WTC11 (cell line): Measurements from ENCODE around the gene WBP2. TPM values are rescaled to one million over a fixed set of nuclear protein-coding genes. Genes with fewer than 3 reads are reported as not detected.

Source experiments
- ATAC-seq: fragments of 200-7000 bp; cut with Tn5 transposase; 2 replicates; pipeline ENCODE4 v1.10.0; 2021; ENCODE audit warnings: mild to moderate bottlenecking, moderate library complexity
- CTCF ChIA-PET: fragments of 300-600 bp; sonication (Branson Sonifier 250); formaldehyde crosslinking; loops from one replicate; lab custom pipeline; 2021; ENCODE audit warnings: antibody characterized with exemption; lab: Charles Lee
- POLR2A ChIA-PET: fragments of 350-600 bp; sonication (Branson Sonifier 250); formaldehyde crosslinking; loops from one replicate; lab custom pipeline; 2021; ENCODE audit warnings: antibody characterized with exemption; lab: Charles Lee
- DNase-seq: peaks from one replicate; pipeline ENCODE4 v3.0.0; 2021; ENCODE audit warnings: low spot score
- H3K27ac Mint-ChIP-seq: 2 replicates; pipeline ENCODE4 v1.8.0; 2021; ENCODE audit warnings: mixed read lengths
- H3K27me3 Mint-ChIP-seq: 2 replicates; pipeline ENCODE4 v1.8.0; 2021; ENCODE audit warnings: low read depth, mild to moderate bottlenecking, moderate library complexity, mixed read lengths
- H3K36me3 Mint-ChIP-seq: 2 replicates; pipeline ENCODE4 v1.8.0; 2021; ENCODE audit warnings: mixed read lengths
- H3K4me1 Mint-ChIP-seq: 2 replicates; pipeline ENCODE4 v1.8.0; 2022; ENCODE audit warnings: mixed read lengths
- H3K4me3 Mint-ChIP-seq: 2 replicates; pipeline ENCODE4 v1.8.0; 2021; ENCODE audit warnings: mild to moderate bottlenecking, moderate library complexity, mixed read lengths
- H3K9me3 Mint-ChIP-seq: 2 replicates; pipeline ENCODE4 v1.8.0; 2021; ENCODE audit warnings: mixed read lengths
- CBFB ChIP-seq: sonication (generic); formaldehyde crosslinking; IDR thresholded peaks from 2 replicates; pipeline ENCODE4 v1.8.1; 2022; ENCODE audit warnings: mild to moderate bottlenecking, low read depth, missing genetic modification reagents
- CREB1 ChIP-seq: sonication (generic); formaldehyde crosslinking; IDR thresholded peaks from 2 replicates; pipeline ENCODE4 v1.8.0; 2023; ENCODE audit warnings: mild to moderate bottlenecking, missing genetic modification reagents
- GRHL2 ChIP-seq: fragments of 250-450 bp; sonication (Bioruptor Pico); IDR thresholded peaks from 2 replicates; pipeline ENCODE4 v1.8.0; 2022; ENCODE audit warnings: mild to moderate bottlenecking, moderate library complexity; ENCODE audit not compliant: insufficient replicate concordance, severe bottlenecking
- MYBL2 ChIP-seq: sonication (generic); formaldehyde crosslinking; IDR thresholded peaks from 2 replicates; pipeline ENCODE4 v1.8.1; 2023; ENCODE audit warnings: mild to moderate bottlenecking, moderate library complexity, missing genetic modification reagents
- SMAD3 ChIP-seq: sonication (generic); formaldehyde crosslinking; IDR thresholded peaks from 2 replicates; pipeline ENCODE4 v1.8.0; 2022; ENCODE audit warnings: missing genetic modification reagents, mild to moderate bottlenecking, borderline replicate concordance
- TEAD1 ChIP-seq: sonication (generic); formaldehyde crosslinking; IDR thresholded peaks from 2 replicates; pipeline ENCODE4 v1.8.0; 2022; ENCODE audit warnings: mild to moderate bottlenecking, missing genetic modification reagents
- ZNF317 ChIP-seq: sonication (generic); formaldehyde crosslinking; IDR thresholded peaks from 2 replicates; pipeline ENCODE4 v1.8.1; 2023; ENCODE audit warnings: low read depth, mild to moderate bottlenecking, moderate library complexity, missing genetic modification reagents, borderline replicate concordance
- ZNF671 ChIP-seq: fragments of 250-450 bp; sonication (Bioruptor Pico); IDR thresholded peaks from 2 replicates; pipeline ENCODE4 v1.8.0; 2021; ENCODE audit warnings: mild to moderate bottlenecking
- total RNA-seq: library from RNA; stranded (reverse); gene quantifications from 3 replicates; pipeline ENCODE4 v1.2.3, GENCODE V29; 2021
- TF ChIP-seq, protein P1 (sequence below): sonication (generic); formaldehyde crosslinking; IDR thresholded peaks from 2 replicates; pipeline ENCODE4 v1.8.1; 2022; ENCODE audit warnings: mild to moderate bottlenecking, moderate library complexity, missing genetic modification reagents
- TF ChIP-seq, protein P2 (sequence below): fragments of 250-450 bp; sonication (Bioruptor Pico); IDR thresholded peaks from 2 replicates; pipeline ENCODE4 v1.9.0; 2021; ENCODE audit warnings: mild to moderate bottlenecking, borderline replicate concordance
- TF ChIP-seq, protein P3 (sequence below): sonication (generic); formaldehyde crosslinking; IDR thresholded peaks from 2 replicates; pipeline ENCODE4 v1.8.1; 2022; ENCODE audit warnings: mild to moderate bottlenecking, missing genetic modification reagents, moderate library complexity, borderline replicate concordance
- TF ChIP-seq, protein P4 (sequence below): fragments of 200-600 bp; IDR thresholded peaks from 2 replicates; pipeline ENCODE4 v1.8.0; 2022; ENCODE audit warnings: antibody characterized with exemption
- TF ChIP-seq, protein P5 (sequence below): sonication (generic); formaldehyde crosslinking; IDR thresholded peaks from 2 replicates; pipeline ENCODE4 v1.8.0; 2023; ENCODE audit warnings: mild to moderate bottlenecking, missing genetic modification reagents

Gene WBP2
- total RNA-seq, 1 experiment from 2014 or later = 68.8 TPM

DNA sequence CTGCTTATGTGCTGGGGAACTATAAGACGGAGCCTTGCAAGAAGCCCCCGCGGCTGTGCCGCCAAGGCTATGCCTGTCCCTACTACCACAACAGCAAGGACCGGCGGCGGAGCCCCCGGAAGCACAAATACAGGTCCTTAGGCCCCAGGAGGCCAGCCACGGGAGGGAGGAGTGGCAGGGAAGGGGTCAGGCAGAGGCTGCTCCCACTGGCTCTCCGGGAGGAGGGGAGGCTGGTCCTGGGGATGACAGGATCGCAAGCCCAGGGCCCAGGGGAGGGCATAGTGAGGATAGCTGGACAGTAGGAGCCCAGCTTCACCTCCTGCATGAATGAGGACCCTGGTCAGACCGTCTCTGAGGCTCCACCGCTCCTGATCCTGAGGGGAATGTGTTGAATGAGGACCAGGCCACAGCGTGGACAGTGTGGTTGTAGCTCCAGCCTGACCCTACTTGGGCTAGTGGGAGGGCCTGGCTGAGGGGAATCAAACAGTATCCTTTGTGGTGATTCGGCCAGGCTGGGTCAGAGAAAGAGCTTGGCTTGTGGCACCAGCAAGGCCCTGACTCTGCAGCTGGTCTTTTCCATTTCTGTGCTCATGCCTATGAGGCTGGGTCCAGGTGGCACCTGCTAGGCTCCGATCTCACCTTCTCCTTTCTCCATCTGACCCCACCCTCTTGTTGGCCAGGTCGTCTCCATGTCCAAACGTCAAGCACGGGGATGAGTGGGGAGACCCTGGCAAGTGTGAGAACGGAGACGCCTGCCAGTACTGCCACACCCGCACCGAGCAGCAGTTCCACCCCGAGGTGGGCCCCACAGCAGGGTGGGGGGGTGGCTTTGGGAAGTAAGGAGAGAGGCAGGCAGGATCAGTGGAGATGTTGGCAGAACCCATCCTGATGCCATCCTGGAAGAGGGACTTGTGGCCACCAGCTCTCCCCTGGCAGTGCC lies 41.8 kb downstream of the WBP2 start:
- H3K36me3 Mint-ChIP-seq = peaks cover 30% of the 10 kb centered on the region
- ATAC-seq (no peak), DNase-seq (no peak)
- no peaks in the 10 kb centered on the region for H3K9me3 Mint-ChIP-seq
- no peak overlapping the region for H3K4me3 Mint-ChIP-seq
- no peak for TF ChIP-seq TEAD1 (CRISPR knock-in tag)
- TF ChIP-seq, protein P1, sequence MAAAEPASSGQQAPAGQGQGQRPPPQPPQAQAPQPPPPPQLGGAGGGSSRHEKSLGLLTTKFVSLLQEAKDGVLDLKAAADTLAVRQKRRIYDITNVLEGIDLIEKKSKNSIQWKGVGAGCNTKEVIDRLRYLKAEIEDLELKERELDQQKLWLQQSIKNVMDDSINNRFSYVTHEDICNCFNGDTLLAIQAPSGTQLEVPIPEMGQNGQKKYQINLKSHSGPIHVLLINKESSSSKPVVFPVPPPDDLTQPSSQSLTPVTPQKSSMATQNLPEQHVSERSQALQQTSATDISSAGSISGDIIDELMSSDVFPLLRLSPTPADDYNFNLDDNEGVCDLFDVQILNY (CRISPR knock-in tag) = no peak
- TF ChIP-seq, protein P2, sequence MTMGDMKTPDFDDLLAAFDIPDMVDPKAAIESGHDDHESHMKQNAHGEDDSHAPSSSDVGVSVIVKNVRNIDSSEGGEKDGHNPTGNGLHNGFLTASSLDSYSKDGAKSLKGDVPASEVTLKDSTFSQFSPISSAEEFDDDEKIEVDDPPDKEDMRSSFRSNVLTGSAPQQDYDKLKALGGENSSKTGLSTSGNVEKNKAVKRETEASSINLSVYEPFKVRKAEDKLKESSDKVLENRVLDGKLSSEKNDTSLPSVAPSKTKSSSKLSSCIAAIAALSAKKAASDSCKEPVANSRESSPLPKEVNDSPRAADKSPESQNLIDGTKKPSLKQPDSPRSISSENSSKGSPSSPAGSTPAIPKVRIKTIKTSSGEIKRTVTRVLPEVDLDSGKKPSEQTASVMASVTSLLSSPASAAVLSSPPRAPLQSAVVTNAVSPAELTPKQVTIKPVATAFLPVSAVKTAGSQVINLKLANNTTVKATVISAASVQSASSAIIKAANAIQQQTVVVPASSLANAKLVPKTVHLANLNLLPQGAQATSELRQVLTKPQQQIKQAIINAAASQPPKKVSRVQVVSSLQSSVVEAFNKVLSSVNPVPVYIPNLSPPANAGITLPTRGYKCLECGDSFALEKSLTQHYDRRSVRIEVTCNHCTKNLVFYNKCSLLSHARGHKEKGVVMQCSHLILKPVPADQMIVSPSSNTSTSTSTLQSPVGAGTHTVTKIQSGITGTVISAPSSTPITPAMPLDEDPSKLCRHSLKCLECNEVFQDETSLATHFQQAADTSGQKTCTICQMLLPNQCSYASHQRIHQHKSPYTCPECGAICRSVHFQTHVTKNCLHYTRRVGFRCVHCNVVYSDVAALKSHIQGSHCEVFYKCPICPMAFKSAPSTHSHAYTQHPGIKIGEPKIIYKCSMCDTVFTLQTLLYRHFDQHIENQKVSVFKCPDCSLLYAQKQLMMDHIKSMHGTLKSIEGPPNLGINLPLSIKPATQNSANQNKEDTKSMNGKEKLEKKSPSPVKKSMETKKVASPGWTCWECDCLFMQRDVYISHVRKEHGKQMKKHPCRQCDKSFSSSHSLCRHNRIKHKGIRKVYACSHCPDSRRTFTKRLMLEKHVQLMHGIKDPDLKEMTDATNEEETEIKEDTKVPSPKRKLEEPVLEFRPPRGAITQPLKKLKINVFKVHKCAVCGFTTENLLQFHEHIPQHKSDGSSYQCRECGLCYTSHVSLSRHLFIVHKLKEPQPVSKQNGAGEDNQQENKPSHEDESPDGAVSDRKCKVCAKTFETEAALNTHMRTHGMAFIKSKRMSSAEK (CRISPR knock-in tag) = no peak
- TF ChIP-seq ZNF317 = no peak
- TF ChIP-seq, protein P3, sequence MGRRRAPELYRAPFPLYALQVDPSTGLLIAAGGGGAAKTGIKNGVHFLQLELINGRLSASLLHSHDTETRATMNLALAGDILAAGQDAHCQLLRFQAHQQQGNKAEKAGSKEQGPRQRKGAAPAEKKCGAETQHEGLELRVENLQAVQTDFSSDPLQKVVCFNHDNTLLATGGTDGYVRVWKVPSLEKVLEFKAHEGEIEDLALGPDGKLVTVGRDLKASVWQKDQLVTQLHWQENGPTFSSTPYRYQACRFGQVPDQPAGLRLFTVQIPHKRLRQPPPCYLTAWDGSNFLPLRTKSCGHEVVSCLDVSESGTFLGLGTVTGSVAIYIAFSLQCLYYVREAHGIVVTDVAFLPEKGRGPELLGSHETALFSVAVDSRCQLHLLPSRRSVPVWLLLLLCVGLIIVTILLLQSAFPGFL = no peak
- no peak for TF ChIP-seq CREB1 (CRISPR knock-in tag)
- no peak for TF ChIP-seq GRHL2 (CRISPR knock-in tag)
- TF ChIP-seq MYBL2 = no peak
- TF ChIP-seq, protein P4, sequence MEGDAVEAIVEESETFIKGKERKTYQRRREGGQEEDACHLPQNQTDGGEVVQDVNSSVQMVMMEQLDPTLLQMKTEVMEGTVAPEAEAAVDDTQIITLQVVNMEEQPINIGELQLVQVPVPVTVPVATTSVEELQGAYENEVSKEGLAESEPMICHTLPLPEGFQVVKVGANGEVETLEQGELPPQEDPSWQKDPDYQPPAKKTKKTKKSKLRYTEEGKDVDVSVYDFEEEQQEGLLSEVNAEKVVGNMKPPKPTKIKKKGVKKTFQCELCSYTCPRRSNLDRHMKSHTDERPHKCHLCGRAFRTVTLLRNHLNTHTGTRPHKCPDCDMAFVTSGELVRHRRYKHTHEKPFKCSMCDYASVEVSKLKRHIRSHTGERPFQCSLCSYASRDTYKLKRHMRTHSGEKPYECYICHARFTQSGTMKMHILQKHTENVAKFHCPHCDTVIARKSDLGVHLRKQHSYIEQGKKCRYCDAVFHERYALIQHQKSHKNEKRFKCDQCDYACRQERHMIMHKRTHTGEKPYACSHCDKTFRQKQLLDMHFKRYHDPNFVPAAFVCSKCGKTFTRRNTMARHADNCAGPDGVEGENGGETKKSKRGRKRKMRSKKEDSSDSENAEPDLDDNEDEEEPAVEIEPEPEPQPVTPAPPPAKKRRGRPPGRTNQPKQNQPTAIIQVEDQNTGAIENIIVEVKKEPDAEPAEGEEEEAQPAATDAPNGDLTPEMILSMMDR = no peak
- TF ChIP-seq SMAD3 (CRISPR knock-in tag) = no peak
- no peak for TF ChIP-seq CBFB (CRISPR knock-in tag)
- no peak for TF ChIP-seq ZNF671 (CRISPR knock-in tag)
- TF ChIP-seq, protein P5, sequence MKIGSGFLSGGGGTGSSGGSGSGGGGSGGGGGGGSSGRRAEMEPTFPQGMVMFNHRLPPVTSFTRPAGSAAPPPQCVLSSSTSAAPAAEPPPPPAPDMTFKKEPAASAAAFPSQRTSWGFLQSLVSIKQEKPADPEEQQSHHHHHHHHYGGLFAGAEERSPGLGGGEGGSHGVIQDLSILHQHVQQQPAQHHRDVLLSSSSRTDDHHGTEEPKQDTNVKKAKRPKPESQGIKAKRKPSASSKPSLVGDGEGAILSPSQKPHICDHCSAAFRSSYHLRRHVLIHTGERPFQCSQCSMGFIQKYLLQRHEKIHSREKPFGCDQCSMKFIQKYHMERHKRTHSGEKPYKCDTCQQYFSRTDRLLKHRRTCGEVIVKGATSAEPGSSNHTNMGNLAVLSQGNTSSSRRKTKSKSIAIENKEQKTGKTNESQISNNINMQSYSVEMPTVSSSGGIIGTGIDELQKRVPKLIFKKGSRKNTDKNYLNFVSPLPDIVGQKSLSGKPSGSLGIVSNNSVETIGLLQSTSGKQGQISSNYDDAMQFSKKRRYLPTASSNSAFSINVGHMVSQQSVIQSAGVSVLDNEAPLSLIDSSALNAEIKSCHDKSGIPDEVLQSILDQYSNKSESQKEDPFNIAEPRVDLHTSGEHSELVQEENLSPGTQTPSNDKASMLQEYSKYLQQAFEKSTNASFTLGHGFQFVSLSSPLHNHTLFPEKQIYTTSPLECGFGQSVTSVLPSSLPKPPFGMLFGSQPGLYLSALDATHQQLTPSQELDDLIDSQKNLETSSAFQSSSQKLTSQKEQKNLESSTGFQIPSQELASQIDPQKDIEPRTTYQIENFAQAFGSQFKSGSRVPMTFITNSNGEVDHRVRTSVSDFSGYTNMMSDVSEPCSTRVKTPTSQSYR (CRISPR knock-in tag) = no peak
- no peaks in the 10 kb centered on the region for H3K4me1 Mint-ChIP-seq
- CTCF ChIA-PET = interaction anchor here (0.6 to 2.1 kb wide), 3 partner anchors 14 to 26 kb away, joined by 3 to 5 read pairs (median 4); no protein-coding TSS in a partner anchor
- no peak overlapping the region for H3K27ac Mint-ChIP-seq
- H3K27me3 Mint-ChIP-seq = no peaks in the 10 kb centered on the region
- POLR2A ChIA-PET = interaction anchor here (0.7 kb wide), 1 partner anchor 339 kb away, joined by 4 read pairs; no protein-coding TSS in a partner anchor
